GM10847 (cell line): ENCODE results near the gene ODAM.
"Not testable (repeated sequence)": the region's sequence is repeated elsewhere in the genome, so short reads cannot be mapped to it uniquely, and the experiment has no call there.

Source experiments
- POLR2A ChIP-seq: IDR thresholded peaks from 2 replicates; pipeline ENCODE4 v1.6.1; 2011; ENCODE audit not compliant: insufficient read length; ENCODE audit errors: extremely low read depth

Gene ODAM

DNA sequence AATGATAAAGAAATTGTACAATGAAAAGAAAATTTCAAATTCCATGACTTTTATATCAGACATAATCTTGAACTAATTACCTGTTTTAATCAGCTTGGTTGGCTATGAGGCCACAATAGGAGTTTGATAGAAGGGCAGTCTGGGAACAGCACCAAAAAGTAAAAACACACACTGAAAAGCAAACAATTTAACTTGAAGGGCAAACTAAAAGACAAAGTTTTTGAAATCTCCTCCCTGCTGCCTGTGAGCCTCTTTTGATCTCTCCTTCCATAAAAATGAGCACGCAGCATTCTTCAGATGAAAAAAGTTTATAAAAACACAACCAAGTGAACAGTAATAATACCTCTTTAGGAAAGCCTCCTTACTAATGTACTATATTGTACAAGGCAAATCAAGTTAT lies 8.1 kb downstream of the ODAM start:
- TF ChIP-seq POLR2A: no peak

- TF ChIP-seq POLR2A: no peak
Observed at GRCh38 chr4:70225824-70226223, 30.3 kb downstream of the ODAM start, which contains the start of gene FDCSP. Gene FDCSP (plus strand): TSS chr4:70226124. CDS start chr4:70231195, 5,071 bp downstream.

- no peak for TF ChIP-seq POLR2A
Observed at GRCh38 chr4:70236125-70236524, 40.6 kb downstream of the ODAM start.

GRCh38 chr4:70239131-70239883 lies 43.8 kb downstream of the ODAM start:
- TF ChIP-seq POLR2A: no peak

GRCh38 chr4:70239884-70240591 lies 44.5 kb downstream of the ODAM start:
- TF ChIP-seq POLR2A: no peak

DNA sequence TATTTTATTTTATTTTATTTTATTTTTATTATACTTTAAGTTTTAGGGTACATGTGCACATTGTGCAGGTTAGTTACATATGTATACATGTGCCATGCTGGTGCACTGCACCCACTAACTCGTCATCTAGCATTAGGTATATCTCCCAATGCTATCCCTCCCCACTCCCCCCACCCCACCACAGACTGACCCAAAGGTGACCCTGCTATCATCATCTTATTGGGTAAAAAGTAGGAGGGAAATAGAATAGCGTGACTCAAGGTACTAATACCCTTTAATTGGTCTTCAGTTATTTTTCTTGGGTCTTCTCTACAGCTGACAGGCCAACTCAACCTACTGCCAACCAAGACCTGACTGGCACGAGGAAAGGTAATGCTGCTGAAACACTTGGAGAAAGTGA lies 46.8 kb downstream of the ODAM start, which contains the start of gene CSN3:
CSN3 (plus strand) TSS at position 301 of the 400 bp plus-strand sequence. CDS start 2,223 bp downstream, outside the sequence.
- not testable (repeated sequence) for TF ChIP-seq POLR2A

DNA sequence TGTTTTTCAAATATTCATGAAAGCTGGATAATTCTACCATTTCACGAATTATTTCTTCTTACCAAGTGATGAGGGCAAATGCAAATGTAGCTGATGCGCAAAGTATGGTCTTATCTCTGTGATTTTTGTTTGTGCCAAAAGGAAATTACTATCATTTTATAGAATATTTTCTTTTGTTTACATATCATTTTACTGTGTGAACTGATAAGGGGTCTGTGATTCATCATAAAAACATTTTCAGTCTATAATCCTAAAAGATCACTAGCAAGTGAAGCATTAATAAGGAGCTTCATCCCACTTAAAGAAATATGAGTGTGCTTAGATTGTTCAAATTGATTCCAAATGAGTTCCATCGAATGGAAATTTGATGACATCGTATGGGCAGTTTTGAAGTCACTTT lies 47.6 kb downstream of the ODAM start:
- no peak for TF ChIP-seq POLR2A

DNA sequence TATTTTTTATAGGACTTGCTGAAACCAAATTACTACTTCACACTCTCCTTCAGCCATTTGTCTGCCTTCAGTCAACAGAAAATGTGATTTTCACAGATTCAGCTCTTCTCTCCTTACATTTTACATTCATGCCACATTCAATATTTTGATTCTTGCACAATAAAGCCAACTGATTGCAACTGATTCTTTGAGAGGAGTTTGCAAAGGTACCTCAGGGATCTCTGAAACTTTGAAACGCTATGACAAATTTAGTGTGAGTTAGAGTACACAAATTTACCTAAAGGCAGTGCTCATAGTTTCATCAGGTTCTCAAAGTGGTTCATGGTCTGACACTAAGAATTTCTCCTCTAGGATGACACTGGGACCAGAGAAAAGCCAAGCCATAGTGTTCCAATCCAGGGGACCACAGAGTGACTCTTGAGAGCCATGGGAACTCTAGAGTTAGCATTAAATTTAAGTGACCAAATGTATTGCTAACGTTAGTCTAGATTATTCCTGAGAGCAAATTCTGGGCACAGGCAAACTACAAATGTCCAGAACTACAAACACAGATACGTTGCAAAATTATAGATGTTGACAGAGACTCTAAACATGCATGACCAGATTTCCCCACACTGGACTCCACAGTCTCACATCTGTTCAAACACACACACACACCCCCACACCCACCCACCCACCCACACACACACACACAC lies 55.9 kb downstream of the ODAM start:
- TF ChIP-seq POLR2A: no peak

DNA sequence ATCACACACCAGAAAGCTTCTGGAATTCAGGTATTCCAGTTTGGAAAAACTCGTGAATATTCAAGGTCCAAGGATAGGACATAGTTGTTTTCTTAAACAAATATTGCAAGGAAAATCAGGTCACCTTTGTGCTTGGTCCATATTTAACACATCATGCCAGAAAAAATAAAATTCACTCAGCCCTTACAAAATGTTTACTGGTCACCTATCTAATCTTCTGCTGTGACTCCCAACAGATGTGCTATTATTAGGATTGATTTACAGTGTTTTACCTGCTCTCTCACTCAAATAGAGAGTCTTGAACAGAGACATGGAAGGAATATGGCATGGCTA lies 56.4 kb downstream of the ODAM start:
- TF ChIP-seq POLR2A: no peak
